ENCODE data around the gene MAPK8IP3.

MAPK8IP3 gene

DNA sequence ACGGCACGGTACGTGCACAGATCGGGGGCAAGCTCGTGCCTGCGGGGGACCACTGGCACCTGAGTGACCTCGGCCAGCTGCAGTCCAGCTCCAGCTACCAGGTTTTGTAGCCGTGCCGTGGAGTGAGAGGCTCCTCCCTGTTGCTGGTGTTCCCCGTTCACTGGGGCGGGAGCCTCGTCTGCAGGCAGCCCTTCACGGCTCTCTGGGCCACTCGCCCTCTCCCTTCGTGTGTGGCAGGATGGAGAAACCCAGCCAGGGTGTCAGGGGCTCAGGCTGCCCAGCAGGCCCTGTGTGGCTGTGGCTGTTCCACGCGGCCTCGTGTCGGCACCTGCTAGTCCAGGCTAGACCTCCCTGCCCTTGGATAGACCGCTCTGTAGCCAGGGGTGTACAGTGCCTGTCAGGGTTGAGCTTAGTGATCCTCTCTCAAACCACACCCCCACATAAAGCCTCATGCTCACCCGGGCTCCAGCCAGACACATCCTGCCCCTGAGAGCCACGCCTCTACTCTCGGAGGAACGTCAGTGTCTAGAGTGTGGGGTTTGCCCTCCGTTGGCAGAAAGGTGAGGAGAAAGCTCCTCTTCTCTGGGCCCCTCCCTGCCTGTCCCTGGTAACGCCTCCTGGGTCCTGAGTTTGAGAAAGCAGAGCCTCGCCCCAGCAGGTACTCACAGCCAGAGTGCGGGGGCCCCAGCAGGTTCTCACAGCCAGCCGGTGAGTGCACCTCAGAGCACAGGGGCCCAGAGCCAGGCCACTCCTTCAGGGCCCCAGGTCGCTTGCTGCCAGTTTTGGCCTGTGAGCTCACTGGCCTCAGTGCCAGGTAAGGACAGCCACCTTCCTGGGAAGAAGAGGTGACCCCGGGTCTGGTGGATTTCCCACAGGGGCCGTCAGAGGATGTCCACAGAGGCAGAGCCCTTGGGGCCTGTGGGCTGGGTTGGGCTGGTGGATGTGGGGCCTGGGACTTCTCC lies 37.7 kb downstream of the MAPK8IP3 start:
- no peak for DNase-seq

DNA sequence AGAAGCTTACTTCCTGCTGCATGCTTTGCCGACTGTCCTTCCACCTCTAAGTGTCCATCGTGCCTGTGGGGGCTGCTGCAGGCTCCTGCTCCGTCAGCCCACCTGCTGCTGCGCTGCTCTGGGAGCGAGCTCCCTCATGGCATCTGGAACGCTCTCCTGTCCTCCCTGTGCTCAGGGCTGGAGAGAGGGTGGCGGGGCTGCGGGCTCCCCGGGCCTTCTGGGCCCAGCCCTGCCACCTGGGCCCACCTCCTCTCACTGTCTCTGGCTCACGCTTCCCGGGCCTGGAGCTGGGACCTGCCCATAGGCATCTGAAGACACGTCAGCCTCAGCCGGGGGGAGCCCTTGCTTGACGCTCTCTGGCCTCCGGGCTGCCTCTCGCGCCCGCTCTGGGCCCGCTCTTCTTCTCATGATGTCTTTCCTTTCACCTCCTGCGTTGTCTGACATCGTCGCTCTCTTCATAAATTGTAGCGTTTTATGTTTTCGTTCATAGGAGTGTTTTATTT lies 38.4 kb downstream of the MAPK8IP3 start:
- no peak for DNase-seq

DNA sequence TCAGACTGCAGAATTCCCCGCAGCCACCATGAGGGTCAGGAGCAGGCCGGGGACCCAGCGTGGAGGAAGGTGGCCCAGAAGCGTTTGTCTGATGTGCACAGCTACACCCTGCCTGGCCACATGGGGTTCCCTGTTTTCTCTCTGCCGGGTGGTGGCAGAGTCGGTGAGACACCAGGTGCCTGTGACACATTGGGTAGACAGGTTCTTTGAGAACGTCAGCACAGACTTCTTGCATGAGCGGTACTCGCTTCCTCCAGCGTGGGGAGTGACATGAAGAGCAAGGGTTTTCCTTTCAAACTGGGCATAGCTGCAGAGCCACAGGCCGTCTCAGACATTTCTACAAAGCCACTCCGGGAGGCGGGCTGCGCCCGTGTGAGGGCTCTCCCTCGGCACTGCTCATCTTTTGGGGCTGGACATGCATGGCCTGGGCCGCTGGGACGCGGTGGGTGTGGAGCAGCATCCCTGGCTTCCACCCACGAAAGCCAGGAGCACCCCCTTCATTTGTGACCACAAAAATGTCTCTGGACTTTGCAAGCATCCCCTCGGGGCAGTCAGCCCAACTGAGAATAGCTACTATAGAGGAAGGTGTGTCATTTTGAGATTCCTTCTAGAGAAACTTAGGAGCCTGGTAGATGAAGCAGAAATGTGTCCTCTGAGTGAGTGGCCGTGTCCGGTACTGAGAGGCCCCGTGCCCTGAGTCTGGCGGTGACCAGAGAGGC lies 39.3 kb downstream of the MAPK8IP3 start:
- DNase-seq = no peak

DNA sequence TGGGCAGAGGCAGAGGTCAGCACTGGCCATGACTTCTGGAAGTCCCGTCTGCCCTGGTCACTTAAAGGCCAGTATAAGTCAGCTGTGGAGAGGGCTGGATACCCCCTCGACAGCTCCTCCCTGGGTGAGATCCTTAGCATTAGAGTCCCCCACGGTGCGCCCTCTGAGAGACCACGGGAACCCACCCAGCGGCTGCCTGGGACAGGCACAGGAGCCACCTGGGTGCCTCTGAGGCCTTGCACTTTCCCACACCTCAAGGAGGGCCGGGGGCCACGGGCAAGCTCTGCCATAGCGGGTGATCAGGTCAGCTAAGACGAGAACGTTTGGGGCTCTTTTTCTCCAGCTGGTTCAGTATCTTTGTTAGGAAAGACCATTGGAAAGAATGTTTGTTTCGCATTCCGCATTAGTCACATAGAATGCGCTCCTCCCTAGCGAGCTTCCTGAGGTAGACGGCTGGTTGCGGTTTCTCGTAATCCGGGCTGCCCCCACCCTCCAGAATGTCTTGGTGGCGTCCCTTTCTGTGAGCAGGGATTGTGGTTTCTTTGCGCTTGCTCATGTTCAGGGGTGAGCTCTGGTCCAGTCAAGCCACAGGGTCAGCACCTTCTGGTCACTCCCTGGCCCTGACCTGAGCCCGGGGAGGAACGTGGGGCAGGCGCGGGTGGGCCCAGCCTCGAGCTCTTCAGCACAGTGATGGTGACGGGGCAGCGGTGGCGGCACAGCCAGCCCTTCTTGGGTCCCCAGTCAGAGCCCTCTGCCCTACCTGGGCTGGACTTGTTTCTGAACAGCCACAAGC lies 40.1 kb downstream of the MAPK8IP3 start:
- no peak for DNase-seq

DNA sequence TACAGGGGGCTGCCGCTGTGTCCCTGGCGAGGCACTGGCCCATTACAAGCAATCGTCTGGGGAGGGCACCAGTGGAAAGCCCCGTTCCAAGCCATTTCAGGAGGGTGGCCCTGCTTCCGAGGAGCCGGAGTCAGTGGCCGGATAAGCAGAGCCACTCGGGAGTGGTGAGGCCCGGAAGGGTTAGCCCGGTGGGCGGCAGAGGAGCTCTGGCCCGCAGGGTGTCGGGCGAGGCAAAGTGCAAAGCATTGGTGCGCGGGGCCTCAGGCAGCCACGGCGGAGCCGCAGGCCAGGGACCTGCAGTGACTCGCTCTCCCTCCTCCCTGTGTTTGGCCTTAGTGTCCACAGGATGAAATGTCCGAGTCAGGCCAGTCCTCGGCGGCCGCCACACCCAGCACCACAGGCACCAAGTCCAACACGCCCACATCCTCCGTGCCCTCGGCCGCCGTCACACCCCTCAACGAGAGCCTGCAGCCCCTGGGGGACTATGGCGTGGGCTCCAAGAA lies 40.7 kb downstream of the MAPK8IP3 start:
- no peak for DNase-seq

DNA sequence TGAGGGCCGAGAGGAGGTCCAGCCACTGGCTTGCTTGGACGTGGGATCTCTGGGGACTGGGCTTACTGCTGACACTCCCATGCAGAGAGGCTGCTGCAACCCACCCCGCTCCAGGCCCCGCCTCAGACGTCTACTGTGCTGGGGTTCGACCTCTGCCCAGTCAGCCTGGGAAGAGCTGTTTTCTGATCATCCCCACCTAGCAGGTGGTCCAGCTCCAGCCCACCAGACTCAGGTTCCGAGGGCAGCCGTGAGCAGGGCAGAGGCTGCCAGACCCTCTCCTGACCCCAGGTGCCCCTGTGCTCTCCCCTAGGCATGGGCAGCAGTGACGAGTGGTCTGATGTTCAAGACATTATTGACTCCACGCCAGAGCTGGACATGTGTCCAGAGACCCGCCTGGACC lies 41.9 kb downstream of the MAPK8IP3 start:
- no peak for DNase-seq

DNA sequence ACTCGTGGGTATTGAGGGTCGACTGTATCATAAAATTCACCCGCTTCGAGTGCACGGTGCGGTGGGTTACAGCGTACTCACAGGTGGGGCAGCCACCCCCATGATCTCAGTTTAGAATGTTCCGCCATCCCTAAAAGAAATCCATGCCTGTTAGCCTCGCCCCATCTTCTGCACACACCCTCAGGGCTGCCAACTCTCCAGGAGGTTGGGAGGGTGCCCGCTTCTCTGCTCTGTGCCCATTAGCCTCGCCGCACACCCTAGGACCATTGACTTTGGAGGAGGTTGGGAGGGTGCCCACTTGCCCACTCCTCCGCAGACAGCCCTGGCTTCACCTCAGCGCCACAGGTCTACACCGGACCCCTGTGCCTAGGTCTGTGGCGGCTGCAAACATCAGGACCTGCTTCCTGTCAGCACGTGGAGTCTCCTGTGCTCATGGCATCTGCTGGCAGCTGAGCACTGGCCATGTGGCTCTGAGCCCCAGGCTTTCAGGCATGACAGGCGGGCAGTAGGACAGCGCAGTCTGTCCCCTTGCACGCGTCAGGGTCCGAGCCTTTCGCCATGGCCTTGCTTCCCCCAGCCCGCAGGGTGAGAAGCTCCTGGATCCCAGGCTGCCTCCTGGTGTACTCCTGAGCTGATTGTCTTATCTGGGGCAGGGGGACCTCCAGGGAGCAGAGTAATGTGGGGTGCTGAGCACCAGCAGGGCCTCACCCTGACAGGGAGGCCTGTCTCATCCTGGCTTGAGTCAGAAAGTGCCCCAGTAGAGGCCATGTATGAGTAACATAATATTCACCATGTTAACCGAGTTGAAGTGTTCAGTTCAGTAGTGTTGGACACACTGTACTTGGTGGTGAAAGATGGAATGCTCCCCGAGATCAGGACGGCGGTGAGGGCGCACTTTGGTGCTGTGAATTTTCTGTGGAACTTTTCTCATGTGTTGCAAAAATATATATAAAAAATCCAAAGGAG lies 43.4 kb downstream of the MAPK8IP3 start:
- DNase-seq = no peak

DNA sequence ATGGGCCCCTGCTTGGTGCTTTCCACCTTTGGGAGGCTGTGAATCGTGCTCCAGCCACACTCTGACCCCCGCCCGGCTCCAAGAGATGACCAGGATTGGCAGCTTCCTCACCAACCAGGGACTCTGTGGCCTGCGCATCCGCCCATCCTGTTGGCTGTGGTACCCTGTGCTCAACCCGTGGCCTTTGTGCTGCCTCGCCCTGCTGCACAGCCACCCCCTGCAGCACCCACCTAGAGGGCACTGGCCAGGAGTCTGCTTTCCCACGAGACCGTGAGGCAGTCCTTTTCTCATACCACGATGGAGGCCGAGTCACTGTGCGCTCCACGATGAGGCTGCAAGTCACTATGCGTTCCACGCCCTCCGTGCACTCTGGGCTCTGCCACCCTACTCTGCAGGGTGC lies 46.0 kb downstream of the MAPK8IP3 start:
- no peak for DNase-seq

DNA sequence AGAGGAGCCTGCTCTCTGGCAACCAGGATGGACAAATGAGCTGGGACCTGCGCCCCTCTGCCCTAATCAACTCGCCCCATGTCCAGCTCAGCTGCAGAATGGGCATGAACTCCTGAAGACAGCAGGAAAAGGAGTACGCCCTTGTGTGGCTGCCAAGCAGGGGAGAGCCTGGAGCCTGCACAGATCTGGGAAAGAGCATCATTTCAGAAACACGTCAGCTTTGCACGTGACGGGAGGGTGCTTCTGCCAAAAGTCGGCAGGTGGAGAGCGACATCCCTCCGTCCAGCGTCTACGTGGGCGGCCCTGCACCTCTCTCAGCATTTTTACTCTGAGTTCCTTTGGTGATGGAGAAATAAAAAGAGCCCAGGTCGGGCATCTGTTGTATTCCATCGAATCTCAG lies 46.9 kb downstream of the MAPK8IP3 start:
- no peak for DNase-seq

DNA sequence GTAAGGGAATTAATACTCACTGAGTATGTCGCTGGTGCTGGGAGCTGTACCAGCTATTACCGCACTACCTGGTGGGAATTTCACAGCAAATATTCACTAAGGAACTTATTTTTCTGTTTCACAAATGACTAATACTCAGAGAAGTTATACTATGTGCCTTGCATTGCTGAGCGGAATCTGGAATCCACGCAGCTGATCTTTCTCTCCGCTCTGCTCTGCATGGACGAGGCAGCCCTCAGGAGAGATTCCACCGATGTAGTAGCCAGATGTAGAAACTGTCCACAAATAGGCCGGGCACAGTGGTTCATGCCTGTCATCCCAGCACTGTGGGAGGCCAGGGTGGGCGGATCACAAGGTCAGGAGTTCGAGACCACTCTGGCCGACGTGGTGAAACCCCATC lies 48.2 kb downstream of the MAPK8IP3 start:
- DNase-seq = no peak

DNA sequence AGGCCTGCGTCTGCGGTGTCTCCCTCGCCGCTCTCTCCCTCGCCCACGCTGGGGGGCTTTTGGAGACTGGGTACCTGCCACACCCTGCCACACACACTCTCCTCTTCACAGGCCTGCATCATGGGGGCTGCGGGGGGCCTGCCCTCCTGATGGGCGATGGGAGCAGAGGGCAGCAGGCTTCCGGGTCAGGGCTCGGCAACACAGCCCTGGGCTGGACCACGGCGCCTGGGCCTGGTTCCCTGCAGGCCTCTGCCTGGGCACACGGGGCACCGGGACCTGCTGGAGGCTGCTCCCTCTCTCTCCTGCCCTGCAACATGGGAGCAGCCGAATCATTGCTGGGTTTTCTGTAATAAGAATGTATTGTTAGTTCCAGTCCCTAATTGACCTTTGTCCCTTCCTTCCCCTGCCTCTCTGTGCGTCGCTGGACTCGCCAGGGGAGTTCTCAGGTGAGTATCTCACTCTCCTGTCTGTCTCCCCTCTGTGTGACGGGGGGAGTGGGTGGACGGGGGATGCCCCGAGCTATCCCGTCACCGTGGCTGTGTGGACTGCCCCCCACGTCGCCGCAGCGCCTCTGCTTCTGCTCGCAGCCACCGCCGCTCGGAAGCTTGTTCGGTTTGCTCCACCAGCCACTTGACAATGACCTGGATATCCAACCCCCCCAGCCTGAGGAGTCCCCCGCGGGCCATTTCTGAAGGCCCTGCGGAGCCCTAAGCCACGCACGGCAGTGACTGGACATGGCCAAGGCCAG lies 51.9 kb downstream of the MAPK8IP3 start:
- no peak for DNase-seq

DNA sequence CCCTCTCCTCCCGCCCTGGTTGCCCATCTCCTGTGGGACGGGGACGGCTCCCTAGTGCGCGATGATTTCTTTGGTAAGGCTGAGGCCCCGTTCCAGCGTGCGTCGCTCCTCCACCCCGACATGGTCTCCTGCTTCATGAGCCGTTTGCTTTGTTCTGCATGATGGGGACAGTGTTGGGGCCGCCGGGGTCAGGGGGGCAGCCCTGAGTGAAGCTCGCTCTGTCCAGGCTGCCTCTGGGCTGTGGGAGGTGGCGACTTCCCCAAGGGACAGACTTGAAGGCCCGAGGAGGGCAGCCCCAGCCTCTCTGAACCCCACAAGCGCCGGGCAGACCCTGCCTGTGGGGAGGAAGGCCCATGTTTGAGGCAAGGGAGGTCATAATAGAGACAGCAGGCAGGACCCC lies 52.9 kb downstream of the MAPK8IP3 start:
- DNase-seq = no peak

DNA sequence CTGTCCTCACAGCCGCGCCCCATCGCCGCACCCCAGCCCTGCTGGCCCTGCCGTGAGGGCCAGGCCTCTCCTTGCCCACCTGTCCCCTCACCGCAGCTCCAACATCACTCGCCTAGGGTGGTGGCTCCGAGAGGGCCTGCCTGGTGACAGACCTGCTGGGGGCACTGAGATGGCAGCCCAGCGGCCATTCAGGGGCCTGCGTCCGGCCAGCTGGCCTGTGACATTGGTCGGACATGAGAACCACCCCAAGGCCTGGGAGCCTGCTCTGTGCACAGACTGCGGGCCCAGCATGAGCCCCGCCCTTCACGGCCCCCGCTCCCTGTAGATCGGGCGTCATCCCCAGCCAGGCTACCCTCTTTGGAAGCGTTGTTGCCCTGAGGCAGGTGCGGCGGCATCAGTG lies 53.5 kb downstream of the MAPK8IP3 start:
- no peak for DNase-seq

DNA sequence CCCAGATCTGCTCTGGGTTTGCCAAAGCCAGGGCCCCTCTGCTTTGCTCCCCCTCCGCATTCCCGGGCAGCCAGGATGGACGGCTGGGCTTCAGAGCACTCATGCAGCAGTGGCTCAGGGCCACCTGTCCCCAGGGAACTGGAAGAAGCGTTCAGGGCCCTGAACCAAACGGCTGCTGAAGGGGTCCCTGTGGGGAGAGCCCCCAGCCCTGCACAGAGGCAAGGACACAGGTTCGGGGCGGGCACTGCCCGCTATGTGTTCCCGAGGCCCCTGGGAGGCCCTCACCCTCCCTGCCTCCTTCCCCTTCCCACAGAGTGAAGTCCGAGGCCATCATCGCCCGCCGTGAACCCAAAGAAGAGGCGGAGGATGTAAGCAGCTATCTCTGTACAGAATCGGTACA lies 54.9 kb downstream of the MAPK8IP3 start:
- DNase-seq = no peak

DNA sequence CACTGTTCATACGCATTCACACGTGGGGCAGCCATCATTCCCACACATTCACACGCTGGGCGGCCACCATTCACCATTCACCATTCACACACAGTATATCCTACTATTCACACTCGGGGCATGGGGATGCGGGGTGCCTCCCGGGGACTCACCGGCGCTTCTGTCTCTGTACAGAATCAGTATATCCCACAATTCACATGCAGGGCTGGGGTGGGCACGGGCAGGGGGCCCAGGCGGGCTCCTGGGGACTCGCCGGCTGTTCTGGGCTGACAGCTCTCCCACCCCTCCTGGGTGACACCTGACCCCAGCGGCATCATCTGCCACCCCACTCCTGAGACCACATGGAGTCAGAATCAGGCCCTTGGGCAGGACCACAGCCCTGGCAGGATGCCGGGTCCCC lies 55.8 kb downstream of the MAPK8IP3 start:
- no peak for DNase-seq

DNA sequence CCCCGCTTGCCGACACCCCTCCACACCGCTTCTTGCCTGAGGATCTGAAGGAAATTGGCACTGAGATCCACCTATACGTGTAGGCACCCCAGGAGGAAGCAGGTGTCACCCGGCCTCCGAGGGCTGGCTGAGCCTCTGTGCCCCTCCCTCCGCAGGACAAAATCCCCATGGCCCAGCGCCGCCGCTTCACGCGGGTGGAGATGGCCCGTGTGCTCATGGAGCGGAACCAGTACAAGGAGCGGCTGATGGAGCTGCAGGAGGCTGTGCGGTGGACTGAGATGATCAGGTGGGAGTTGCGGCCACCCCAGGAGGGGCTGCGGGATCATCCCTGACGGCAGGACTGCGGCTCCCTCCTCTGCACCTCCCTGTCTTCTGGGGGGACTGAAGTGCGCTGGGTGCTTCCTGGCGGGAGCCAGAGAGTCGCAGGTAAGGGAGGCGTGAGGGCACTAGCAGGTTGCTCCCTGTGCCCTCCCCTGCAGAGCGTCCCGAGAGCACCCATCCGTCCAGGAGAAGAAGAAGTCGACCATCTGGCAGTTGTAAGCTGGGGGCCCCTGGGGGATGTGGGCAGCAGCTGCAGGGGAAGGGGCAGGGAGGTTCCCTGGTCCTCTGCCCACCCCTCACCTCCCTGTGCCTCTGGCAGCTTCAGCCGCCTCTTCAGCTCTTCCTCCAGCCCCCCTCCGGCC lies 56.3 kb downstream of the MAPK8IP3 start:
- no peak for DNase-seq

DNA sequence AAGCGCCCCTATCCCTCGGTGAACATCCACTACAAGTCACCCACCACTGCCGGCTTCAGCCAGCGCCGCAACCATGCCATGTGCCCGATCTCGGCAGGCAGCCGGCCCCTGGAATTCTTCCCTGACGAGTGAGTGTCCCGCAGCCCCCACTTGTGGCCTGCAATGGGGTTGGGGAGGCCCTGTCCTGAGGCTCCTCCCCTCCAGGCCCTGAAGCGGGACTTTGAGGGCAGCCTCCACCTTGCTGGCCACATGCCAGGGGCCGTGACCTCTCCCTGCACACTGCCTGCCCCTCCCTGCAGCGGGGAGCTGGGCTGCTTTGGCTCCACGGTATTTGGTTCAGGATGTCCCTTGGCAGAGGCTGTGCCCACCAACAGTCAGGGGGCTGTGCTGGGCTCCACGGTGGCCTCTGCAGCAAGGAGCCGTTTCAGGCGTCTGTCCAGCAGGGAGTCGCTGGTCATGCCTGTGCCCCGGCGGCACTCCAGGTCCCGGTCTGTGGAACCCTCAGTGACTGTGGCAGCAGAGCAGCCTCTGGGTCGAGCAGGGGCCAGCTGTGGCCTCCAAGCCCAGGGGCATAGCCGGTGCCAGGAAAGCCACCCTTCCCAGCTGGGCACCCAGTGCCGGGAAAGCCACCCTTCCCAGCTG lies 57.0 kb downstream of the MAPK8IP3 start:
- no peak for DNase-seq

DNA sequence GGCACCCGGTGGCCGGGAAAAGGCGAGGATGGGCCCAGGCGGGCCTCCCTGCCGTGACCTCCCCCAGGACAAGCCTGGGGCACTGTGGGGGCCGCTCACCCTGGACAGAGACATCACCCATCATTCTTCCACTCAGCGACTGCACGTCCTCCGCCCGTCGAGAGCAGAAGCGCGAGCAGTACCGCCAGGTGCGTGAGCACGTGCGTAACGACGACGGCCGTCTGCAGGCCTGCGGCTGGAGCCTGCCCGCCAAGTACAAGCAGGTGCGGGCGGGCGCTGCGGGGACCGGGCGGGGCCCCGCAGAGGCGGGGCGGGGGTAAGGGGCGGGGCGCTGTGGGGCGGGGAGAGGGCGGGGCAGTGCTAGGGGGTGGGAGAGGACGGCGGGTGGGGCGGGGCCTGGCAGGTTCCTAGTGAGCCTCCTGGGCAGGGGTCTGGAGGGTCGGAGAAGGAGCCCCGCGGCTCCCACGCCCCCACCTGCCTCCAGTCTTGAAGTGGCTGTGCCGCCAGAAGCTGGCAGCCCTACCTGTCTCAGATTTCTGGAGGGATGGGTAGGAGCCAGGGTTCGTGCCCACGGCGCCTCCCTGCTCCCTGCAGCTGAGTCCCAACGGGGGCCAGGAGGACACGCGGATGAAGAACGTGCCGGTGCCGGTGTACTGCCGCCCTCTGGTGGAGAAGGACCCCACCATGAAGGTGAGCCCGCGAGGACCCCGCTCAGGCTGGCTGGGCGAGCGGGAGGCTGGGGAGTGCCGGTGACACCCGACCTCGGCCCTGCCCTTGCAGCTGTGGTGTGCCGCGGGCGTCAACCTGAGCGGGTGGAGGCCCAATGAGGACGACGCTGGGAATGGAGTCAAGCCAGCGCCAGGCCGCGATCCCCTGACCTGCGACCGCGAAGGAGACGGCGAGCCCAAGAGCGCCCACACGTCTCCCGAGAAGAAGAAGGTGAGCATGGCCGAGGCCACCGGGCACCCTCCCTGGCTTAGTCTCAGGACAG lies 57.8 kb downstream of the MAPK8IP3 start:
- no peak for DNase-seq

DNA sequence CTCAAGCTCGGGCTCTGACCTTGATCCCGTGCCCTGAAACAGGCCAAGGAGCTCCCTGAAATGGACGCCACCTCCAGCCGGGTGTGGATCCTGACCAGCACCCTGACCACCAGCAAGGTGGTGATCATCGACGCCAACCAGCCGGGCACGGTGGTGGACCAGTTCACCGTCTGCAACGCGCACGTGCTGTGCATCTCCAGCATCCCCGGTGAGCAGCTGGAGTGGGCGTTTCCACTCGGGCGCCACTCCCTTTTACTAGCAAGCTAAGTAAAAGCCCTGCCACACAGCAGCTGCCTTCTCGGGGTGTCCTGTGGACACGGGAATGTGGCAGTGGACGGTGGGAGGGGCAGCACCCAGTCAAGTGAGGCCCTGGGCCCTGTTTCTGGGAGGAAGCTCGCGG lies 59.0 kb downstream of the MAPK8IP3 start:
- no peak for DNase-seq
